ENCODE data around the gene HHIPL1. TPM values are rescaled to one million over a fixed set of nuclear protein-coding genes. Genes with fewer than 3 reads are reported as not detected.

Gene HHIPL1
- total and polyA plus RNA-seq, 4 donors, result 0.31 to 4.0 (median 1.1) TPM

DNA sequence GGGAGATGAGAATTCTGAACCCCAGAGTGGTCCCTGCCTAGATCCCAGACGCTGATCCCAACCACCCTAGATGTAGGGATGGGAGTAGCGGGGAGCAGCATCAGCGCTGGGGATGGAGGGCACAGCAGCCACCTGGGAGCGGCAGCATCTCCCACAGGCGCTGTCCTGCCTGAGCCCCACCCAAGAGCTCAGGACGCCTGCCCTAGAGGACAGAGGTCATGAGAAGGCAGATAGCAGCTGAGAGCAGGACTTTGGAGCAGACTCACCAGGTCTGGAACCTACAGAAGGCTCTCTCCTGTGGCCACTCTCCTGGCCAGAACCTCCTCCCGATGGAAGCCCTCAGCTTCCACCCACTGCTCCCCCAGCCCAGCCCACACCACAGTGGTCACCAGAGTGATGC is 48.2 kb upstream of the HHIPL1 start:
- WGBS, 2 donors, result 90 to 94% methylated on average over 7 of the region's 7 CpGs
- peaks cover 8 to 58% (median 17%) of the 10 kb centered on the region in 5 donors for H3K4me1 ChIP-seq (ENCODE audit: control insufficient read depth in 5 of 5, insufficient read depth in 5 of 5, low read length in 5 of 5)
- no peaks in the 10 kb centered on the region for H3K36me3 ChIP-seq (ENCODE audit: control insufficient read depth in 4 of 4, insufficient read depth in 4 of 4, low read length in 4 of 4)
- TF ChIP-seq, protein P1, sequence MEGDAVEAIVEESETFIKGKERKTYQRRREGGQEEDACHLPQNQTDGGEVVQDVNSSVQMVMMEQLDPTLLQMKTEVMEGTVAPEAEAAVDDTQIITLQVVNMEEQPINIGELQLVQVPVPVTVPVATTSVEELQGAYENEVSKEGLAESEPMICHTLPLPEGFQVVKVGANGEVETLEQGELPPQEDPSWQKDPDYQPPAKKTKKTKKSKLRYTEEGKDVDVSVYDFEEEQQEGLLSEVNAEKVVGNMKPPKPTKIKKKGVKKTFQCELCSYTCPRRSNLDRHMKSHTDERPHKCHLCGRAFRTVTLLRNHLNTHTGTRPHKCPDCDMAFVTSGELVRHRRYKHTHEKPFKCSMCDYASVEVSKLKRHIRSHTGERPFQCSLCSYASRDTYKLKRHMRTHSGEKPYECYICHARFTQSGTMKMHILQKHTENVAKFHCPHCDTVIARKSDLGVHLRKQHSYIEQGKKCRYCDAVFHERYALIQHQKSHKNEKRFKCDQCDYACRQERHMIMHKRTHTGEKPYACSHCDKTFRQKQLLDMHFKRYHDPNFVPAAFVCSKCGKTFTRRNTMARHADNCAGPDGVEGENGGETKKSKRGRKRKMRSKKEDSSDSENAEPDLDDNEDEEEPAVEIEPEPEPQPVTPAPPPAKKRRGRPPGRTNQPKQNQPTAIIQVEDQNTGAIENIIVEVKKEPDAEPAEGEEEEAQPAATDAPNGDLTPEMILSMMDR (IDR thresholded peaks at IDR 0.05; ENCODE audit: control extremely low read depth, extremely low read depth), result no peak
- no peak overlapping the region for H3K9ac ChIP-seq (ENCODE audit: insufficient read depth in 1 of 2, low read length in 2 of 2)
- ATAC-seq (ENCODE audit: insufficient read depth, low FRiP score) (no peak), DNase-seq (no peak)
- H3K9me3 ChIP-seq (ENCODE audit: control insufficient read depth in 4 of 4, insufficient read depth in 3 of 4, low read length in 3 of 4), result no peaks in the 10 kb centered on the region
- peak overlapping the region; percentile 27 to 76 for H3K27ac ChIP-seq (ENCODE audit: low read depth in 1 of 2, low read length in 1 of 2)
- peaks cover 0 to 2% (median 0%) of the 10 kb centered on the region in 3 donors for H3K27me3 ChIP-seq (ENCODE audit: control insufficient read depth in 3 of 3, insufficient read depth in 3 of 3, low read length in 2 of 3)
- no peak overlapping the region for H3K4me3 ChIP-seq

DNA sequence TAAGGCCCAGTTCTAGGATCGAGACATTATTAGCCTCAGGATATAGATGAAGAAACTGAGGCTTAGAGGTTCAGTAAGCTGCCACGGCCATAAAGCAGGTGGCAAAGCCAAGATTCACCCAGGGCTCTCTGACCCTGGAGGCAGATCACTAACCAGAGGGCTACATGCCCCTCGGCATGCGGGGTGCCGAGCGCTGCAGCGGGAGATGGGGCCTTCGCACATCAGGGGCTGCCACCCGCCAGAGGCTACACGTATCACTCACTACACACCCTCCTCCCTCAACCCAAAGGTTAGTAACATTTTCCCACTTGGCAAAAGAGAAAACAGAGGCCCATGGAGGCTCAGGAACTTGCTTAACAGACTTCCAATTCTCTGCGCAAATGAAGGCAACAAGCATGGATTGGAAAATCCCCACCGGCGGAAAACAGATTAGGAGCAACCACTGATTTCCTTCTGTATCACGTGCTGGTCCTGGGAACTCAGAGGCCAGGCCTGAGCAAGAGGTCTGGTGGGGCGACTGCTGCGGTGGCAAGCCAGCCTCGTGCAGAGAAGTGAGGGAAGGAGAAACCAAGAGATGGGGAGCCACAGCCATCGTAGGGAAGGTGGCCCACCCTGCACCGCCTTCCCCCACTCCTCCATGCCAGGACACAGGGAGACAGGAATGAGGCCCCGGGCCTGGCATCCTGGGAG is 46.9 kb upstream of the HHIPL1 start:
- ATAC-seq (ENCODE audit: insufficient read depth, low FRiP score) (no peak), DNase-seq (no peak)
- Histone ChIP-seq H3K27ac (ENCODE audit: low read depth in 1 of 2, low read length in 1 of 2) (peak overlapping the region in 1 of 2 donors; percentile 36), H3K4me3 (no peak overlapping the region), H3K4me1 (ENCODE audit: control insufficient read depth in 5 of 5, insufficient read depth in 5 of 5, low read length in 5 of 5) (peaks cover 8 to 54% (median 25%) of the 10 kb centered on the region in 5 donors), H3K9me3 (ENCODE audit: control insufficient read depth in 4 of 4, insufficient read depth in 3 of 4, low read length in 3 of 4) (no peaks in the 10 kb centered on the region), H3K9ac (ENCODE audit: insufficient read depth in 1 of 2, low read length in 2 of 2) (no peak overlapping the region), H3K36me3 (ENCODE audit: control insufficient read depth in 4 of 4, insufficient read depth in 4 of 4, low read length in 4 of 4) (no peaks in the 10 kb centered on the region), H3K27me3 (ENCODE audit: control insufficient read depth in 3 of 3, insufficient read depth in 3 of 3, low read length in 2 of 3) (peaks cover 0 to 10% (median 4%) of the 10 kb centered on the region in 3 donors)
- WGBS, 2 donors, result 89 to 92% methylated on average over 20 of the region's 20 CpGs
- TF ChIP-seq, protein P1 (IDR thresholded peaks at IDR 0.05; ENCODE audit: control extremely low read depth, extremely low read depth), result no peak

DNA sequence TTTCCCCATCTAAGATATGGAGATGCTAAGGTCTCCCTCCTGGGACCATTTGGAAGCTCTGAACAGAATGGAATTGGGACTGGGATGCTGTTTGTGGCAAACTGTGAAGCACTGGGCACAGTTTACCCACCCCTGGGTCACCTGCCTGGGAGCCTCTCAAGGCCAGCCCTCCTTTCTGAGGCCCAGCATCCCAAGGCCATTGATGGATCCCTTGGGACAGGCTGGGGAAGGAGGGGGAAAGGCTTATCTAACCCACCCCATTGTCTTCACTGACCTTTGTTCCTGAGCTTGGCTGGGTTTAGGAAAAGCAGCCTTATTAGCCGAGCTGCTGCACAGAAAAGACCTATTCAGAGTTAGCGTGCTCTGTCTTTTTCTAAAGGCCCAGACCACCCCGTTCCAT is 46.2 kb upstream of the HHIPL1 start:
- 80 to 87% methylated on average over 3 of the region's 3 CpGs for WGBS, 2 donors
- H3K27ac ChIP-seq (ENCODE audit: low read depth in 1 of 2, low read length in 1 of 2), result peak overlapping the region in 1 of 2 donors; percentile 7
- no peaks in the 10 kb centered on the region for H3K36me3 ChIP-seq (ENCODE audit: control insufficient read depth in 4 of 4, insufficient read depth in 4 of 4, low read length in 4 of 4)
- H3K9me3 ChIP-seq (ENCODE audit: control insufficient read depth in 4 of 4, insufficient read depth in 3 of 4, low read length in 3 of 4), result no peaks in the 10 kb centered on the region
- no peak for DNase-seq
- H3K4me1 ChIP-seq (ENCODE audit: control insufficient read depth in 5 of 5, insufficient read depth in 5 of 5, low read length in 5 of 5), result peaks cover 8 to 53% (median 25%) of the 10 kb centered on the region in 5 donors
- H3K9ac ChIP-seq (ENCODE audit: insufficient read depth in 1 of 2, low read length in 2 of 2), result no peak overlapping the region
- H3K27me3 ChIP-seq (ENCODE audit: control insufficient read depth in 3 of 3, insufficient read depth in 3 of 3, low read length in 2 of 3), result peaks cover 0 to 10% (median 7%) of the 10 kb centered on the region in 3 donors
- no peak for ATAC-seq (ENCODE audit: insufficient read depth, low FRiP score)
- H3K4me3 ChIP-seq, result no peak overlapping the region
- TF ChIP-seq, protein P1 (IDR thresholded peaks at IDR 0.05; ENCODE audit: control extremely low read depth, extremely low read depth), result no peak
